Muscle of back (tissue), 11 donors: ENCODE data around the gene SPTBN4. TPM values are rescaled to one million over a fixed set of nuclear protein-coding genes. Genes with fewer than 3 reads are reported as not detected.
"Not testable (repeated sequence)": the region's sequence is repeated elsewhere in the genome, so short reads cannot be mapped to it uniquely, and the experiment has no call there.

ENCODE experiments used
- DNase-seq, 3 donors: peaks; one replicate each; pipeline versions ENCODE4 v3.0.0 to v3.0.0-alpha.2; 2013
- polyA plus RNA-seq, 10 donors: library from polyadenylated mRNA; unstranded; fragments of 120-200 nt; gene quantifications; one replicate each; pipeline ENCODE4 v1.2.1, GENCODE V29; 2013; ENCODE audit not compliant: insufficient read length in 10 of 10

SPTBN4 gene
- polyA plus RNA-seq, 10 donors = 0.25 to 0.81 (median 0.49) TPM

DNA sequence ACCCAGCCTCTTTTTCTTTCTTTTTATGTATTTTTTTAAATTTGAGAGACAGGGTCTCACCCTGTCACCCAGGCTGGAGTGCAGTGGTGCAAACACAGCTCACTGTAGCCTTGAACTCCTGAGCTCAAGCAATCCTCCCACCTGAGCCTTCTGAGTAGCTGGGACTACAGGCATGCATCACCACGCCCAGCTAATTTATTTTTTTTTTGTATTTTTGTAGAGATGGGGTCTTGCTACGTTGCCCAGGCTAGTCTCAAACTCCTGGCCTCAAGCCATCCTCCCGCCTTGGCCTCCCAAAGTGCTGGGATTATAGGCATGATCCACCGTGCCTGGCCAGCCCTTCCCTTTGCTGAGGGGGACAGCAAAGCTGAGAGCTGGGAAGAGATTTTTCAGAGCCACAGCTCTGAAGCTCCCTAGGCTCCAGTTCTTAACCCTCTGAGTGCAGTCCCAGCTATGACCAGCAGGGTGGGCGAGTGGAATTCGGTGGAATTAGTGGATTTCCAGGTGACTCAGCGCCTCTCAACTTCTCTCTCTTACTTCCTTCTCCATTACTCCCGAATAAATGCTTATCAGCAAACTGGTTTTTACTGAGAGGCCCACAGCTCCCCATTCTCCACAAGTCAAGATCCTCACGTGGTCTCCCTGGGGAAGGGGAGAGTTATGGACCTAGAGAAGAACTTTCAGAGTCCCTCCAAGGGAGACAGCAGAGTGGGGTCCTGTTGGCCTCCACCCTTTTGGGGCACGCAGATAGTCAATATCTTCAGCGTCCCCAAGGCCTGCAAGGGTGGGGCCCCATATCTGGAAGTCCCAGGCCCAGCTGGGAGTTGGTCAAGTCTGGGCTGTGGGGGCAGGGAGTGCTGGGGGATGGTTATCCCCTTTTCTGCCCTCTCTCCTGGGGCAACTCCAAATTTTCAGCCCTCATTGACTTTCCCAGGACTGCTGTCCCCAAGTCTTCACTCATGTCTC is 2.5 kb upstream of the SPTBN4 start:
- peak; percentile 77 to 83 (median 79) for DNase-seq

DNA sequence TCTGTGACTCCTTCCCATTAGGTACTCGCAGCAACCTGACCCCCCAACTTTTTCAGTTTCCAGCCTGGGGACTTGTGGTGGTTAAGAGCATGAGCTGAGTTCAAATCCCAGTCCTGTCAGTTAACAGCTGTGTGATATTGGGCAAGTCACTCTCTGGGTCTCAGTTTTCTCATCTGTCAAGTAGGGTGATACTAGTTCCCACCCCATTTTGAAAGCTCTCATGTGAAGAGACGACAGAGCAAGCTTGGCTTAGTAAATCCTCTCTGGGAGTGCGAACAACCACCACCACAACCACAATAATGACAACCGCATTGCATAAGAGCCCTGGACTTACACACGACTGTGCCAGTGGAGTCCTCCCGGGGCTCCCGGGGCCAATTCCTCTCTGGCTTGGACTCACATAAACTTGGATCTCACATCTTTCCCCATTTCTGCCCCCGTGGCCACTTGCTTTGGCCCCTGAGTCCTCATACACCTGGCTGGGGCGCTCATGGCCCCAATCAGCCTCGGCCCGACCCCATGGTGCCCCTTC is 1.7 kb upstream of the SPTBN4 start:
- peak in 1 of 3 donors; percentile 28 for DNase-seq

DNA sequence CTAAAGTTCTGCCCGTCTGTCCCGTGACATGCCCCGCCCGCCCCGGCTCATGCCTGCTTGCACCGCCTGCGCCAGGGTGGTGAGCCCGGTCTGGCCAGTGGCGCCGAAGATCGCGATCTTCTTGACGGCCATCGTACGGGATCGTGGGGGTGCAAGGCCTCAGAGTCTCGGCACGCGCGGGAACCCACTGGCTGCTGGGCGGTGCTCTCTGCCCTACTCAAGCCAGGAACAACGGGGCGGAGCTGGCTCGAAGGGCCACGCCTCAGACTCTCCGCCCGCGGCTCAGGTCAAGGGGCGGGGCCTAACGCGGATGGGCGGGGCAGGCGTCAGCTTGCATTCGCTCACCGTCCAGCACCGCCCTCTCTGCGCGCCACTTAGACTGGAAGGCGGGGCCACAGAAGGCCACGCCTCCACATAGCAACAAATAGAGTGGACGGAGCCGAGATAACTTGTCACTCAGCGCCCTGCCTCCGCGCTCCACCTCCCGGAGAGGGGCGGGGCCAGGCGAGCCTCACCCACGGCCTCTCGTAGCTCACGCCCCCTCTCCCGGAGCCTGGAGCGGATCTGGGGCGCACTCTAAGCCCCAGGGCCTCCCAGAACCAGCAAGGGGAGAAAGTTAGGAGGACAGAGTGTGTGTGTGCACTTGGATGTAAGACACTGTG is 1.1 kb upstream of the SPTBN4 start, which contains the start of gene BLVRB:
Gene BLVRB (minus strand): TSS at position 189 of the 662 bp plus-strand sequence. CDS start 57 bp downstream, at position 132.
- DNase-seq = peak; percentile 99 to 100 (median 100)

DNA sequence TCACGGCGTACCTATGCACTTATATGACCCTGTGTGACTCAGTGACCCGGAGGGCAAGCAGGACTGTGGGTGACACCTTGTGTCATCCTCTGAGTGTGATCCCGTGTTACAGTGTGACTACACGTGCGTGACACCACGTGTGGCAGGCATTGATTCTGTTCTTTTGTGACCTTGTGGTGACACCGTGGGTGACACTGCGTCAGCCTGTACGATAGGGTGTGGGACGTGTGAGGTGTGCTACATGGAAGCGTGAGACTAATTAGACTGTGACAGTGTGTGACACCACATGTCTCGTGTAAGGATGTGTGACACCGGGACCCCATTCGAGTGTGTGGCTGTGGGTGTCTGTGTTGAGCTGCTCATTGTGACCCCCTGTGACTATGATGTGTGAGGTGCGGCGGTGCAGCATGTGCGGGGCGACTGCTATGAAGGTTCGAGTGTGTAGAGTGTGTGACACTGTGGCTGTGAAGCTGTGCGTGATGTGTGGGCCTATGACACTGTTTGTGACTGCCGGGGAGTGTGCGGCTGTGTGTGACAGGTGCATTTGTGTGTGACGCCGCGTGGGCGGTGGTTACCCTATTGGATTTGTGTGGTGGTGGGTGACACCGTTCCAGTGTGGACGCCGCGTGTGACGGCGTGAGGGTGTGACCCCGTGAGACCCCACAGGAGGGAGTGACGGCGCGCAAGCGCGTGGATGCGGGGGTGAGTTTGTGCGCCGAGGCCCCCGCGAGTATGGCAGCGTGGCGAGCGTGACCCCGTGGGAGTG is 399 bp upstream of the SPTBN4 start:
- DNase-seq = no peak

DNA sequence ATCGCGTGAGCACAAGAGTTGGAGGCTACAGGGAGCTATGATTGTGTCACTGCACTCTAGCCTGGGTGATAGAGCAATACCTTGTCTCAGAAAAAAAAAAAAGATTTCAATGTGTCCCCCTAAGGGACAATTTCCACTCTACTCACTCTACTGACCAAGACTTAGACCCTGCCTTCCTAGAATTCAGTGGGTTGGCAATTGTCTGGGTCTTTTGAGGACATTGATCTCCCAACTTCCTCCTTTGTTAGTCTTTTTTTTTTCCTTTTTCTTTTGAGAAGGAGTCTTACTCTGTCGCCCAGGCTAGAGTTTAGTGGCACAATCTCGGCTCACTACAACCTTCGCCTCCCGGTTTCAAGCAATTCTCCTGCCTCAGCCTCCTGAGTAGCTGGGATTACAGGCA is 2.2 kb downstream of the SPTBN4 start:
- no peak for DNase-seq

DNA sequence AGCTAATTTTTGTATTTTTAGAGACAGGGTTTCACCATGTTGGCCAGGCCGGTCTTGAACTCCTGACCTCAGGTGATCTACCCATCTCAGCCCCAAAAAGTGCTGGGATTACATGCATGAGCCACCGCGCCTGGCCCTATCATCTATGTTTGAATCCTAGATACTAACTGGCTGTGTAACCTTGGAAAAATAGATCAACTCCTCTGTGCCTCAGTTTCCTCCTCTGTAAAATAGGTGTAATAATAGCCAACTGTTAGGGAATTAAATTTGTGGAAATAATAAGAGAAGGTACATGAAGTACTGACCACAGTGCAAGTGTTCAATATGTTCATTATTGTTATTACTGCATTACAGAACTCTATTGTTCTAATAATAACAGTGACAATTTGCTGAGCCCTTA is 4.3 kb downstream of the SPTBN4 start:
- no peak for DNase-seq

DNA sequence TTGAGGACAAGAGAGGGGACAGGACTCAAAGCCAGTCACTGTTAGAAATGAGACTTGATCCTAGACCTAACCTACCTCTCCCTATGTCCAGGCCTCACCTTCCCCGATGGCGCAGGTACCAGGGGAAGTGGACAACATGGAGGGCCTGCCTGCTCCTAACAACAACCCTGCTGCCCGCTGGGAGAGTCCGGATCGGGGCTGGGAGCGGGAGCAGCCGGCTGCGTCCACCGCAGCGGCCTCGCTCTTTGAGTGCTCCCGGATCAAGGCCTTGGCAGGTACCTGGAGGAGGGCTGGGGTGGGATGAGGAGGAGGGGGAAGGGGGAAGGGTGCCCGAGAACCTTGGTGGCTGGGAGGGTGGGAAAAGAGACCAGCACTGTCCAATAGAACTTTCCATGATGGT is 5.7 kb downstream of the SPTBN4 start:
- no peak for DNase-seq

DNA sequence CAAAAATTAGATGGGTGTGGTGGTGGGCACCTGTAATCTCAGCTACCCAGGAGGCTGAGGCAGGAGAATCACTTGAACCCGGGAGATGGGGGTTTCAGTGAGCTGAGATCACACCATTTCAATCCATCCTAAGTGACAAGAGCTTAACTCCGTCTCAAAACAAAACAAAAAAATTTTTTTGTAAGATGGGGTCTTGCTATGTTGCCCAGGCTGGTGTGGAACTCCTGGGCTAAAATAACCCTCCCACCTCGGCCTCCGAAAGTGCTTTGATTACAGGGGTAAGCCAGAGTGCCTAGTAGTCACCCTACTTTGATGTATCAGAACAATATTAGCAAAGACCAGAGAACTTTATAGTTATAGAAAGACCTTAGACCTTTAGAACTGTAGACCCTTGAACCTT is 7.9 kb downstream of the SPTBN4 start:
- no peak for DNase-seq

DNA sequence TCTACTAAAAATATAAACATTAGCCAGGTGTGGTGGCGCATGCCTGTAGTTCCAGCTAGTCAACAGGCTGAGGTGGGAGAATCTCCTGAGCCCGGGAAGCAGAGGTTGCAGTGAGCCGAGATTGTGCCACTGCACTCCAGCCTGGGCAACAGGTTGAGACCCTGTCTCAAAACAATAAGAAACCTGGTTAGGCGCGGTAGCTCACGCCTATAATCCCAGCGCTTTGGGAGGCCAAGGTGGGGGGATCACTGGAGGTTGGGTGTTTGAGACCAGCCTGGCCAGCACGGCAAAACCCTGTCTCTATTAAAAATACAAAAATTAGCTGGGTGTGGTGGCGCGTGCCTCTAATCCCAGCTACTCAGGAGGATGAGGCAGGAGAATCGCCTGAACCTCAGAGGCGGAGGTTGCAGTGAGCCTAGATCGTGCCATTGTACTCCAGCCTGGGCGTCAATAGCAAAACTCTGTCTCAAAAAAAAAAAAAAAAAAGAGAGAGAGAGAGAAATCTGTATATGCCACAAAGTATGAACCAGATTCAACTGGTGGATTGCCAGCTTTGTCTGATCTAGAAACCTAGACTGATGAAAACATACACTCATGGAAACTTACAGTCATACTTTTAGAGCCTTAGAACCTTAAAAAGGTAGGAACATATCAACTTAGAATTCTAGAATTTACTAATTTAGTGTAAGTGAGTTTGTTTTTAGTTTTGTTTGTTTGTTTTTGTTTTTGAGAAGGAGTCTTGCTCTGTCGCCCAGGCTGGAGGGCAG is 9.3 kb downstream of the SPTBN4 start:
- DNase-seq = not testable (repeated sequence)

DNA sequence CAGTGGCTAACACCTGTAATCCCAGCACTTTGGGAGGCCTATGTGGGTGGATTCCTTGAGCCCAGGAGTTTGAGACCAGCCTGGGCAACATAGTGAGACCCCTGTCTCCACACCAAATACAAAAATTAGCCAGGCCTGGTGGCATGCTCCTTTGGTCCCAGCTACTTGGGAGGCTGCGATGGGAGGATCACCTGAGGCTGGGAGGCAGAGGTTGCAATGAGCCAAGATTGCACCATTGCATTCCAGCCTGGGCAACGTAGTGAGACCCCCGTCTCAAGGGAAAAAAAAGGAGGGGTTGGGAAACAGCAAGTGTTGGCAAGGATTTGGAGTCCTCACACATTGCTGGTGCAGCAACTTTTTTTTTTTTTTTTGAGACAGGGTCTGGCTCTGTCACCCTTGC is 19.2 kb downstream of the SPTBN4 start:
- no peak for DNase-seq

DNA sequence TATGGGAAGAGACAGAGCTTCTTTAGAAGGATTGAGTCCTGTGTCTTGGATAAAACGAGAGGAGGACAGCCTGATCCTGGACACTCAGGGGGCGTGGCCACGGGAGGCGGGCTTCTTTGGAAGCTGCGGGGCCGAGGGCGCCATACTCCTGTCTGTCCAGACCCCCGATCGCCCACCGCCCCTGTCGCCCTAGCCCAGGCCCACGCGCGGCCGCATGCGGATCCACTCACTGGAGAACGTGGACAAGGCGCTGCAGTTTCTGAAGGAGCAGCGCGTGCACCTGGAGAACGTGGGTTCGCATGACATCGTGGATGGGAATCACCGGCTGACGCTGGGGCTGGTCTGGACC is 23.1 kb downstream of the SPTBN4 start:
- DNase-seq = no peak

DNA sequence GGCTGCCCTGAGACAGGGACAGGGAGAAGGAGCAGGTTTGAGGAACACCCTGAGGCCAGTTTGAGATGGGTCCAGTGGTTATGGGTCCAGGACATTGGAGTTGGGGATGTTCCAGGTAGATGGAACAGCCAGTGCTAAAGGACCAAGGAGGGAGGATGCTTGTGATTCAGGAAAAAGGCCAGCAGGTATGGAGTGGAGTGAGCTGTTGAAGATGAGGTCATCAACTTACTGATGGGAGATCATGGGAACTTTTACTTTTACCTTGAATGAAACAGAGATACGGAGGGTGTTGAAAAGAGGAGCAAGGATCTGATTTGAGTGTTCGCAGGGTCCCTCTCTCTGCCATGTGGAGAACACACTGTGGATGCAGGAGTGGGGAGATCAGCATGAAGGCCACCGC is 25.5 kb downstream of the SPTBN4 start:
- DNase-seq = no peak

DNA sequence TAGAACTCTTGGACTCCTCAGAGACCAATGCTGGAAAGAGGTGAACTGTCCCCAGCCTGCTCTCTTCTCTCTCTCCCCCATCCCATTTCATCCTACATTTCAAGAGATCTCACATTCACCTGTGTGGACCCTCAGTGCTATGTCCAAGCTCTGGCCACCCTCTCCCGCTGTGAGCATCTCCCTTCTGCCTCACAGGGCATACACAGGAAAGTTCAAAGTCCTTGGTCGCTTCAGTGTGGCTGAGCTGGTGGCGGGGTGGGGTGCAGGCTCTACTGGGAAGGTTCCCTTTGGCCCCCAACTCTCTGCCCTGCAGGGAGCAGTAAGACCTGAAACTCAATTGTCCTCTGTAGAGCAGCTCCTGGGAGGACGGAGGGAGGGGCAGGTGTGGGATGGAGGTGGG is 27.0 kb downstream of the SPTBN4 start:
- DNase-seq = no peak

DNA sequence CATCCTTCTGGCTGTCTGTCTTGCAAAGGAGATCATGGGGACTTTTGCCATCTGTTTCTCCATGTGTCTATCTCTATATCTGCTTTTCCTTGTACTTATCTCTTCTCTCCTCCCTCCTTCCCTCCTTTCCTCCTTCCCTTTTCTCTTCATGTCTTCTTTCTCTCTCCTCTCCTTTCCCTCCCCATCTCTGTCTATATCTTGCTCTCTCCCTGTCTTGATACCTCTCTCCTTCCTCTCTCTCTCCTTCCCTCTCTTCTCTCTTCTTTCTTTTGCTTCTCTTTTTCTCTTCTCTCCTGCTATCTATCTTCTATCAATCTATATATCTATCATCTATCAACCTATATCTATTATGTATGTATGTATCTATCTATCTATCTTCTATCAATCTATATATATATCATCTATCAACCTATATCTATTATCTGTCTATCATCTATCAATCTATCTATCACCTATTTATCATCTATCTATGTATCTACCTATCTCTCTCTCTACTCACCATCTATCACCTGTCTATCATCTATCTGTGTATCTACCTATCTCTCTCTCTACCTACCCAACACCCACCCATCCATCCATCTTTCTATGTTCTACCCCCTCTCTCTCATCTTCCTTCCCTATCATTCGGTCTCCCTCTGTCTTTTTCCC is 27.5 kb downstream of the SPTBN4 start:
- DNase-seq = no peak

DNA sequence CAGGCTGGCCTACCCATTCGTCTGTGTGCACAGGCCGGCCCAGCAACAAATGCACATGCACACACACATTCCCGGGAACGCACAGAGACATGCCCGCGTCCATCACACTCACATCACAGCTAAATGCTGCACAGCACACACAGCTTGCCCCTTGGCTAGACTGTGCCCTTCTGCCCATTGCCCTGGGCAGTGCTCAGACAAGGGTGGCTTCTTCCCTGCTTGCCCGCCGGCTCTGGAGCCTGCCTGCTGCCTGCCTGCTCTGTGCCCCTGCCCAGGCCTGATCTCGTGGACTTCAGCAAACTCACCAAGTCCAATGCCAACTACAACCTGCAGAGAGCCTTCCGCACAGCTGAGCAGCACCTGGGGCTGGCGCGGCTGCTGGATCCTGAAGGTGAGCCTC is 30.4 kb downstream of the SPTBN4 start:
- no peak for DNase-seq

DNA sequence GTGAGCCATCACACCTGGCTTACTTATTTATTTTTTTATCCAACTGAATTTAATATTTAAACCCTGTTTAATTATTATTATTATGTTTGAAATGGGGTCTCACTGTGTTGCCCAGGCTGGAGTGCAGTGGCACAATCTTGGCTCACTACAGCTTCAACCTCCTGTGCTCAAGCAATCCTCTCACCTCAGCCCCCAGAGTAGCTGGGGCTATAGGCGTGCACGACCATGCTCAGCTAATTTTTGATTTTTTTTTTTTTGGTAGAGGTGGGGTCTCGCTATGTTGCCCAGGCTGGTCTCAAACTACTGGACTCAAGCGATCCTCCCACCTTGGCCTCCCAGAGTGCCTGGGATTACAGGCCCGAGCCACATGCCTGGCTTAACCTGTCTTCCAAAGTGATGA is 32.5 kb downstream of the SPTBN4 start:
- no peak for DNase-seq

DNA sequence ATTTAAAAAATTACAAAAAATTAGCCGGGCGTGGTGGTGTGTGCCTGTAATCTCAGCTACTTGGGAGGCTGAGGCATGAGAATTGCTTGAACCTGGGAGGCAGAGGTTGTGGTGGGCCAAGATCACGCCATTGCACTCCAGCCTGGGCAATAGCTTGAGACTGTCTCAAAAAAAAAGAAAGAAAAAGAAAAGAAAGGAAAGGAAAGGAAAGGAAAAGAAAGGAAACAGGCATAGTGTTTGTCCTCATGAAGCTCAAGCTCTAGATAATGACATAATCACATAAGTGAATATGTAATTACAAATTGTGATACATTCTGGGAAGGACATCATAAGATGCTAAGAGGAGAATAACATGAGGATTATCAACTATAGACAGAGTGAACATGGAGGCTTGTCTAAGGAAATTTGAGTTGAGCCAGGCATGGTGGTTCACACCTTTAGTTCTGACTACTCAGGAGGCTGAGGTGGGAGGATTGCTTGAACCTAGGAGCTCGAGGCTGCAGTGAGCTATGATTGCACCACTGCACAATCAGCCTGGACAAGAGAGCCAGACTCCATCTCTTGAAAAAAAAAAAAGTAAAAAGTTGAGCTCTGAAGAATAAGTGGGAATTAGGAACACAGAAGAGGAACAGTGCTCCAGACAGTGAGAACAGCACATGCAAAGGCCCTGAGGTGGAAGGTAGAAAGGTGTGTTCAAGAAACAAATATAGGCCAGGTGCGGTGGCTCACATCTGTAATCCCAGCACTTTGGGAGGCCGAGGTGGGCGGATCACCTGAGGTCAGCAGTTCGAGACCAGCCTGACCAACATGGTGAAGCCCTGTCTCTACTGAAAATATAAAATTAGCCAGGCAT is 34.1 kb downstream of the SPTBN4 start:
- DNase-seq = not testable (repeated sequence)

DNA sequence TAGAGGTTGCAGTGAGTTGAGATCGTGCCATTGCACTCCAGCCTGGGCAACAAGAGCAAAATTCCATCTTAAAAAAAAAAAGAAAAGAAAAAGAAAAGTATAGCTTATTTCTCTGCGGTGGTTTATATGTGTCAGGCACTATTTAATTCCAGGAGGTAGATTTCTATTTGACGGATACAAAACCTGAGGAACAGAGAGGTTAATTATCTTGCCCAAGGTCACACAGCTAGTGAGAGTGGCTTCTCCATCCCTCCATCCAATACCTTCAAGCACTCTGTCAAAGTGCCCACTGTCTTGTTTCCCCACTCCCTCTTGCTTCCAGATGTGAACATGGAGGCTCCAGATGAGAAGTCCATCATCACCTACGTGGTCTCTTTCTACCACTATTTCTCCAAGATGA is 34.8 kb downstream of the SPTBN4 start:
- DNase-seq = no peak

DNA sequence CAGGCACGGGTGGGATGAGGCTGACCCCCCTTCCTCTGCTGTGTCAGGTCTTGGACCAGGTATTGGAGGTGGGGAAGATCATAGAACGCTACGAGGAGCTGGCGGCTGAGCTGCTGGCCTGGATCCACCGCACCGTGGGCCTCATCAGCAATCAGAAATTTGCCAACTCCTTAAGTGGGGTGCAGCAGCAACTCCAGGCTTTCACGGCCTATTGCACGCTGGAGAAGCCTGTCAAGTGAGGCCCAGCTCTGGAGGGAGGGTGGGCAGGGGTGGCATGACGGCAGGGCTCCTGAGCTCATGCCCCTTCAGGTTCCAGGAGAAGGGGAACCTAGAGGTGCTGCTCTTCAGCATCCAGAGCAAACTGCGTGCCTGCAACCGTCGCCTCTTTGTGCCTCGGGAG is 35.3 kb downstream of the SPTBN4 start:
- no peak for DNase-seq
